DMS114 treated with DMSO at 0.1 percent for 48 hours (cell line): Measurements from ENCODE around the gene GZMA.
"Not testable (repeated sequence)": the region's sequence is repeated elsewhere in the genome, so short reads cannot be mapped to it uniquely, and the experiment has no call there.

Experiments used
- DNase-seq: peaks from one replicate; lab custom pipeline; 2025; ENCODE audit not compliant: unreplicated experiment; lab: John Stamatoyannopoulos, UW

Gene GZMA

GRCh38 chr5:55102348-55102747 lies at the start of gene GZMA:
Gene GZMA (plus strand): TSS chr5:55102646. CDS start chr5:55102683, 37 bp downstream.
- DNase-seq = no peak

DNA sequence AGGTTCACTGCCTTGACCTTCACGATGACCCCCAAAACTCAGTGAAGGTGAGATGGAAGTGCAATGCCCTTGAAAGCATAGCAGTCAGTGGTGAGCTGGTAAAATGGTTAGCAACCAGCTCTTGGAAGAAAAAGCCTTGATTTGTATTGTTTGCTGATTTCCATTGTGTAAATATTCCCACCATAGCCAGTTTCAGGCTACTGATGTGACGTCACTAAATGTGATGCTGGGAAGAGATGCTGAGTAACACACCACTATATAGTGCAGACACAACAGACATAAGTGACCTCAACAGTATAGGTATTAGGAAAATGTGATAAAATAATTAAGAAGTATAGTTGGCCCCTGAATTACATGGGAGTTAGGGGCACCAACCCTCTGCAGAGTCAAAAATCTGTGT lies 47.3 kb upstream of the GZMA start:
- DNase-seq = no peak

DNA sequence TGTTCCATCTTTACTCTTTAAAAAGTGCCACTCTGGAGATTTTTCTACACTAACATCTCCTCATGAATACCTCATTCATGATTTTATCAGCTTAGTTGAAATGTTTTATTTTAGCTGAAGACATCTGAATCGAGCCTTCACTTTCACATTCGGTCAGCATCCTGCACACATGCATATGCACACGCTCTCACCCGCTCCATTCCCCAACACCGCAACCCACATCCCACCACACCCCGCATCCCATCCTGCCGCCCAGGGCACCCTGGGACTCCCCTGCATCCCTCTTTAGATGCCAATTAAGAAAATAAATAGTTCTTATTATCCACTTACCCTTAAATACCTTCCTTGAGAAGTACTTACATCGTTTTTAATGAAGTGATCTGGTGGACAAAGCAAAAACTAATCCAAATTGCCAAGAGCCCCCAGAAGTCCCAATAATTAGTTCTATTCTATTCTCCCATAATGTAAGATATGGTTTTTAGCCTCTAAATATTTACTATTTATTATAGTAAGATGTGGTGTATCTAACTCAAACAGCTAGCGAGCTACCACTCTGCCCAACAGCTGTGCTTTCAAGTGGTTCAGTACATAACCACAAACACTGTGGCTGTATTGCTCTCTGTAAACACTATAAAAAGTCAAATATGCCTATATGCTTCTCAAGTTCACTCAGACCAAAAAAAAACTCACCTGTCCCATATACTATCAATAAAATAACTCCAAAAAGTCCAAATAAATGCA lies 40.2 kb upstream of the GZMA start:
- DNase-seq = no peak

- no peak for DNase-seq
Observed at GRCh38 chr5:55063220-55063863, 39.1 kb upstream of the GZMA start.

DNA sequence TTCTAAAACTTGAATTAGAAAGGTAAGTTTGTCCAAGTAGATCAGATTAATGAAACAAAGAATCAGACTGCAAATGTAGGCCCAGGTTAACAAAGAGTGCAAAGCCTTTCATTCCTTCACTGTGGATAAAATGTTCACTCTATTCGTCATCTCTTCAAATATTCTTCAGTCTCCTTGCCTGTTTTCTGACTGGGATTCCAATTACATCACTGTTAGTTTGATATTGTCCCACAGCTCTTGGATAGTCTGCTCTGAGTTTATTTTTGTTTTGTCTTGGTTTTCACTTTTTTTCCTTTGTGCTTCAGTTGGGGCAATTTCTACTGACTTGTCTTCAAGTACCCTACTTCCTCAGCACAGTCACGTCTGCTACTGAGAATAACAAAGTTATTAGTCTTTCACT lies 38.5 kb upstream of the GZMA start:
- DNase-seq = no peak

DNA sequence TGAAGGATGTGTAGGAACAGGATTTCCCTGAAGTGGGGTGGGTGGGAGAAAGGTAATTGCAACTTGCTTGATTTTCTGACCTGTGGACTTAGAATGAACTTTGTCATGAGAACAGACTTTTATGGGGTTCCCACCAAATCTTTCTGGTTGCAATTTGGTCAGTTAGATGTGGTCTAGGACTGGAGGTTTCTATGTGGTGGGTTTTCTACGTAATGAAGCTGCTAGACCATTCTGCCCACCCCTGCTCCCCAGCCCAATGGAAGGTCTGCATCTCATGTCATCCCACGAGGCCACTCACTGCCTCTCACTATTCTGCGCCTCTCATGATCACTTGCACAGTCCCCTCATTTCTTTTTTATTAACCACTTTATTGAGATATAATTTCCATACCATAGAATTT lies 37.9 kb upstream of the GZMA start:
- DNase-seq = no peak

DNA sequence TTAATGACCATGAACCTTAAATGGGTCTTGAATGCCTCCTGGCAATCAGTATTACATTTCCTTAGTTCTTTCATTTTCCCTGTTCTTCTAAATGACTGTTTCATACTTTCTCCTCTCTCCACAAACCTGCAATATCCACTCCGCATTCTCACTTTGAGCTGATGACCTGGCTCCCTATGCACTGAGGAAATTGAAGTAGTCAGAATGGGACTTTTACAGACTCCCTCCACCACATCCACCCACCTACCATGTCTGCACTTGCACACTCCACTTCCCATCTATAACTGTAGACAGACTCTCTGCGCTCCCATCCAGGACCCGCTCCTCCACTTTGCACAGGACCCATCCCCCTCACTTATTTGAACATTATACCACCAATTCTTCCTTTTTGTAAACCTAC lies 36.2 kb upstream of the GZMA start:
- DNase-seq = no peak

DNA sequence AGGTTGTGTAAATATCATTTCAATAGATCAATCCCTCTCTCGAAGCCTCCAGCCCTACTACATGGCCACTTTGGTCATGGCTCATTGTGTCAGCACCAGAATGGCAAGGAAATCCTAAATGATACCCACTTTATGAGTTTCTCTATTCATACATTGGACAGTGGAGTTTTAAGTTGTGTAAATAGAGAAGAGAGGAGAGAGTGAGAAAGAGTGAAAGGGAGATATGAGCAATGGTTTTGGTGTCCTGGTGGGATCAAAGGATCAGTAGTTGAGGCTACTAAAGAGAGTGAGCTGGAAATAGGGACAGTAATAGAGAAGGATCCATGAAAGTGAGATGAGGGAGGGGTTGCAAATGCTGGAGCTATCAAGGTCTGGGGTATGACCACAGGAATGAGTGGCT lies 31.5 kb upstream of the GZMA start:
- no peak for DNase-seq

GRCh38 chr5:55071413-55071812 lies 31.0 kb upstream of the GZMA start:
- no peak for DNase-seq

DNA sequence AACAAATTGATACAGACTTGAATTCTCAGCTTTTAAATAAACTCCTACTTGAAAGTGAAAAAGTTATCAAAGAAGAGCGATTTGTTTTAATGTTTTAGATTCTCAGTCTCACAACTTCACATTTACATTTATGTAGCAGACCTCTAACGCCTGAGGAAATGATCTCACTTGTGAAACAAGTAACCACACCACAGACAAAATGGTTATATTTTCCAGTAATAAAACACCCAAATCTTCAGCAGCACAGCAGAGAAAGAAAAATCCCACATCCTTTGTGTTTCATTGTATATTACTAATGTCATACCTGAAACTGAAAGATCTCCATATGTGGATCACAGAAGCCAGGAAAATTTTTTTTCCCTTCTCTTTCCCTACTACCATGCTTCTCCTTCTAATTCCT lies 29.8 kb upstream of the GZMA start:
- no peak for DNase-seq

DNA sequence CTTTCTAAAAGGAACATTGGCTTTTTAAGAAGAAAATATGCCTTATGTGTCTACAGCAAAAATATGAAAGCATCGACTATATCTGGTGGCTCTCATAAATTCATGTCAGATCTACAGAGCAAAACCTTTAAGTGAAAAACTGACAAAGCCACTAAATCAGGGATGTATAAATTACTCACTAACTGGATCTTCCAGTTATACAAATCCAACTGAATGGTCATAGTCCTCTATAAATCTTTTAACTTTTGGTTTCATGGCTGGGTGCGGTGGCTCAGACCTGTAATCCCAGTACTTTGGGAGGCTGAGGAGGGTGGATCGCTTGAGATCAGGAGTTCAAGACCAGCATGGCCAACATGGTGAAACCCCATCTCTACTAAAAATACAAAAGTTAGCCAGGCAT lies 29.2 kb upstream of the GZMA start:
- DNase-seq = no peak

DNA sequence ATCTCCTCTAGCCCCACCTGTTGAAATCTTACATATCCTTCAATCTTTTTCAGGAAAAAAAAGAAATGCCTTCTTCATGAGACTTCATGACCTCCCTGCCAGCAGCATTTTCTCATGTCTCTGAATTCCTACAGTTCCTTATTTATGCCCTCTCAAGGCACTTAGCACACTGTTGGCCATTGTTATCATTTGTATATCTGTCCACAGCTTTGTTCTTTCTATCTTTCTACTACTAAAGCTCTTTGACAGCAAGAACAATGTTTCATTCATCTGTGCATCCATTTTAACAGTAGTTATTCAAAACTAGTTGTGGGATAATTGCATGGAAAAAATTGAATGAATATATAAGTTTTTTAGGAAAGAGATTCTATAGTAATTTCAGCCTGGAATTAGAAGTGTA lies 20.9 kb upstream of the GZMA start:
- no peak for DNase-seq

- not testable (repeated sequence) for DNase-seq
Observed at GRCh38 chr5:55089301-55089700, 13.1 kb upstream of the GZMA start.

- DNase-seq = not testable (repeated sequence)
Observed at GRCh38 chr5:55091011-55091410, 11.4 kb upstream of the GZMA start.

- DNase-seq = no peak
Observed at GRCh38 chr5:55096182-55096581, 6.3 kb upstream of the GZMA start.

- no peak for DNase-seq
Observed at GRCh38 chr5:55096861-55097260, 5.6 kb upstream of the GZMA start.

DNA sequence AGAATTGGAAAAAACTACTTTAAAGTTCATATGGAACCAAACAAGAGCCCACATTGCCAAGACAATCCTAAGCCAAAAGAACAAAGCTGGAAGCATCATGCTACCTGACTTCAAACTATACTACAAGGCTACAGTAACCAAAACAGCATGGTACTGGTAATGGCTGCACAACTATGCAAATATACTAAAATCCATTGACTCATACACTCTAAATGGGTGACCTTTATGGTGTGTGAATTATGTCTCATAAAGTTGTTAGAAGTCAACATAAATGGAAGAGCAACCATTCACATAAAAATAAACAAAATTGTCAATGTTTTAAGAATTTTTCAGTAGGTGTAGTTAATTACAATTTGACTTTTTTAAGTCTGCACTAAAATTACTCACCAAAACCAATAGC lies 1.3 kb upstream of the GZMA start:
- not testable (repeated sequence) for DNase-seq

- no peak for DNase-seq
Observed at GRCh38 chr5:55101556-55102276, 730 bp upstream of the GZMA start.

GRCh38 chr5:55104036-55104772 lies 1.8 kb downstream of the GZMA start:
- DNase-seq = no peak

- DNase-seq = no peak
Observed at GRCh38 chr5:55104946-55105701, 2.7 kb downstream of the GZMA start.

GRCh38 chr5:55105976-55106375 lies 3.5 kb downstream of the GZMA start:
- not testable (repeated sequence) for DNase-seq
